Duodenal mucosa (tissue), 2 donors: Measurements from ENCODE around the gene AKAP13.

Experiments
- H3K27ac ChIP-seq: one replicate; pipeline ENCODE4 v1.7.0; 2013; ENCODE audit warnings: low read depth, low read length
- H3K27me3 ChIP-seq, 2 donors: one replicate each; pipeline ENCODE4 v1.7.0; 2013; ENCODE audit warnings: low read length in 2 of 2, control low read depth in 1 of 2; ENCODE audit not compliant: insufficient read depth in 2 of 2, control insufficient read depth in 1 of 2
- H3K36me3 ChIP-seq, 2 donors: one replicate each; pipeline ENCODE4 v1.7.0; 2013; ENCODE audit warnings: low read length in 2 of 2, control low read depth in 1 of 2; ENCODE audit not compliant: insufficient read depth in 2 of 2, control insufficient read depth in 1 of 2
- H3K4me1 ChIP-seq, 2 donors: one replicate each; pipeline ENCODE4 v1.7.0; 2013; ENCODE audit warnings: low read length in 2 of 2, control low read depth in 1 of 2; ENCODE audit not compliant: insufficient read depth in 2 of 2, control insufficient read depth in 1 of 2
- H3K4me3 ChIP-seq, 2 donors: one replicate each; pipeline ENCODE4 v1.7.0; 2013; ENCODE audit warnings: low read length in 2 of 2, low read depth in 1 of 2
- H3K9ac ChIP-seq, 2 donors: one replicate each; pipeline ENCODE4 v1.7.0; 2013; ENCODE audit warnings: low read length in 2 of 2, low read depth in 1 of 2
- H3K9me3 ChIP-seq, 2 donors: one replicate each; pipeline ENCODE4 v1.7.0; 2013; ENCODE audit warnings: low read length in 2 of 2, control low read depth in 1 of 2; ENCODE audit not compliant: control insufficient read depth in 1 of 2

AKAP13 gene

DNA sequence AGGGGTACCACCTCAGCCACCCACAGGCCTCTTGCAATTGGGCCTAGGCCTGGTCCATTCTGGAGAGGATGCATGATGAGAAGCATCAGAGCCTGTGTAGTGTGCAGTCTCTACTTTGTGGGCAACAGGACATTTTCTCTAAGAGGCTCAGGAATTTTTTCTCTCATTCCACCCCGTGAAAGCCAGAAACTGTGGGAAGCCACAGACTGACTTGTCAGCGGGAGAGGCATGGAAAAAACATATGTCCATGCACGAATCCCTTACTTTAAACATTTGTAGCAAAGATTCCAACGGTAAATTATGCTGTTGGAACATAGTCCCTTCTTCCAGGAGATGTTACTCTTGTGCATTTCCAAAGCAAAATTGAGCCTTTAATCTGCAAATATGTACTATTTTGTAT lies 217.8 kb downstream of the AKAP13 start:
- Histone ChIP-seq H3K27ac (no peak overlapping the region), H3K4me1 (peaks cover 0 to 7% of the 10 kb centered on the region in 2 donors), H3K36me3 (peaks cover 5 to 8% of the 10 kb centered on the region in 2 donors), H3K27me3 (no peaks in the 10 kb centered on the region), H3K9ac (no peak overlapping the region), H3K9me3 (no peaks in the 10 kb centered on the region), H3K4me3 (no peak overlapping the region)

GRCh38 chr15:85598718-85599398 lies 218.5 kb downstream of the AKAP13 start:
- H3K9ac ChIP-seq, result no peak overlapping the region
- H3K4me1 ChIP-seq, result peaks cover 0 to 3% of the 10 kb centered on the region in 2 donors
- no peaks in the 10 kb centered on the region for H3K27me3 ChIP-seq
- no peak overlapping the region for H3K4me3 ChIP-seq
- no peaks in the 10 kb centered on the region for H3K9me3 ChIP-seq
- H3K36me3 ChIP-seq, result peaks cover 8 to 14% of the 10 kb centered on the region in 2 donors
- H3K27ac ChIP-seq, result no peak overlapping the region

DNA sequence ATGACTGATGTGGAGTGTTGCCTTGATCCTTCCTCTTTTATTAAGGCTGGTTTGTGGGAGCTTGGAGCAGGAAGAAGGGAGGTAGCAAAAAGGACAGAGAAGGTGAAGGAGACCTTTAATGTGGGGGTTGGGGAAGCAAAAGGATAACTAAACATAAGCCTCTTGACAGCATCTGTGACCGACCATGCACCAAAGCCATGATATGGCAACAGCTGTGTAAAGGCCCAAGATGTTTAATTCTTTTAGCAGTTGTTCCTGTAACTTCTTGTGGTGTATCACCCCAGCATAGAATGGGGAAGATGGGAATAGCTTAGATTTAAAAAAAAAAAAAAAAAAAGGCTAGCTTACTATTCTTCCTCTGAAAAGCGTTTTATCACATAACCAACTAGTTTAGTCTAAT lies 219.6 kb downstream of the AKAP13 start:
- H3K27me3 ChIP-seq, result no peaks in the 10 kb centered on the region
- H3K36me3 ChIP-seq, result peaks cover 11 to 15% of the 10 kb centered on the region in 2 donors
- H3K9ac ChIP-seq, result no peak overlapping the region
- no peaks in the 10 kb centered on the region for H3K9me3 ChIP-seq
- no peak overlapping the region for H3K27ac ChIP-seq
- H3K4me1 ChIP-seq, result no peaks in the 10 kb centered on the region
- H3K4me3 ChIP-seq, result no peak overlapping the region

GRCh38 chr15:85603160-85603559 lies 222.8 kb downstream of the AKAP13 start:
- no peaks in the 10 kb centered on the region for H3K4me1 ChIP-seq
- H3K9ac ChIP-seq, result no peak overlapping the region
- no peaks in the 10 kb centered on the region for H3K9me3 ChIP-seq
- H3K27ac ChIP-seq, result no peak overlapping the region
- H3K4me3 ChIP-seq, result no peak overlapping the region
- no peaks in the 10 kb centered on the region for H3K27me3 ChIP-seq
- peaks cover 11 to 16% of the 10 kb centered on the region in 2 donors for H3K36me3 ChIP-seq

DNA sequence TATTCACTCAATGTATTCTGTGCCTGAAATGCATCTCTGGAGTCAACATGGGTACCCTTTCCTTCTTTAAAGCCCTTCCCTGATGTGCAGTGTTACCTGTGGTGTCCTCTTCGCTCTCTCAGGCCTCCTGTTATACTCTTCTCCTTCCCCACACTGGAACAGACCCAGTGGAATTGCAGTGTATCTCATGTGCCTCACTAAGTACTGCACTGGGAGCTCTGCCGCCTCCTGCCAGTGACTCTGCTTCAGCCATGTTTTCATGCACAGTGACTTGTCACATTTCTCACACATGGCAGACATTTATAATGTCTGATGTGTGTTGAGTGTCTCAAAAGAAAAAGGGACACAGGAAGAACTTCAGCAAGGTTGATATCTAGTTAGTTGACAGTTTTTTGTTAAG lies 223.3 kb downstream of the AKAP13 start:
- Histone ChIP-seq H3K9ac (no peak overlapping the region), H3K4me1 (no peaks in the 10 kb centered on the region), H3K4me3 (no peak overlapping the region), H3K36me3 (peaks cover 7 to 16% of the 10 kb centered on the region in 2 donors), H3K27me3 (no peaks in the 10 kb centered on the region), H3K27ac (no peak overlapping the region), H3K9me3 (no peaks in the 10 kb centered on the region)

- Histone ChIP-seq H3K9ac (no peak overlapping the region), H3K36me3 (peaks cover 6 to 16% of the 10 kb centered on the region in 2 donors), H3K4me1 (no peaks in the 10 kb centered on the region), H3K27me3 (no peaks in the 10 kb centered on the region), H3K4me3 (no peak overlapping the region), H3K9me3 (no peaks in the 10 kb centered on the region), H3K27ac (no peak overlapping the region)
These were observed 223.8 kb downstream of the AKAP13 start for GRCh38 chr15:85604194-85604593.

DNA sequence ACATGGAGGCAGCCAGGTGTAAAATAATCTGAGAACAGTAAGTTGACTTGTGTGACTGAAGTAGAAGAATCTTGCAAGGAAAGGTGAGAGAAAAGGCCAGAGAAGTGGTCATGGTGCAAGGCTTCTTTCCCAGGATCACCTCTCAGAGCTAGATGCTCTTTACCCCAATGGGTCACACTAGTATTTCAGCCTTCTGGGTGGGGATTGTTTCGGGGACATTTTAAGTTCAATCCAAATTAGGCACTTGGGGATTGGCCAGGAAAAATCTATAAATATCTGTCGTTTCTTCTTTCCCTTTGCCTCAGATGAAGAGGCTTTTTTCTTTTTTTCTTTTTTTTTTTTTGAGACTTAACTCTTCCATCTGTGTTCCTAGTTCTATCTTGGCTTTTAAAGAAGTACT lies 226.3 kb downstream of the AKAP13 start:
- Histone ChIP-seq H3K27me3 (no peaks in the 10 kb centered on the region), H3K4me1 (no peaks in the 10 kb centered on the region), H3K9me3 (no peaks in the 10 kb centered on the region), H3K9ac (no peak overlapping the region), H3K4me3 (no peak overlapping the region), H3K36me3 (peaks cover 6 to 23% of the 10 kb centered on the region in 2 donors), H3K27ac (no peak overlapping the region)

- no peak overlapping the region for H3K27ac ChIP-seq
- H3K36me3 ChIP-seq, result peaks cover 6 to 23% of the 10 kb centered on the region in 2 donors
- no peaks in the 10 kb centered on the region for H3K27me3 ChIP-seq
- H3K9me3 ChIP-seq, result no peaks in the 10 kb centered on the region
- H3K4me1 ChIP-seq, result no peaks in the 10 kb centered on the region
- H3K4me3 ChIP-seq, result no peak overlapping the region
- no peak overlapping the region for H3K9ac ChIP-seq
These were observed 226.9 kb downstream of the AKAP13 start for GRCh38 chr15:85607141-85607806.

GRCh38 chr15:85607842-85608241 lies 227.4 kb downstream of the AKAP13 start:
- Histone ChIP-seq H3K9me3 (no peaks in the 10 kb centered on the region), H3K4me3 (no peak overlapping the region), H3K36me3 (peaks cover 6 to 22% of the 10 kb centered on the region in 2 donors), H3K27ac (no peak overlapping the region), H3K4me1 (no peaks in the 10 kb centered on the region), H3K9ac (no peak overlapping the region), H3K27me3 (no peaks in the 10 kb centered on the region)

DNA sequence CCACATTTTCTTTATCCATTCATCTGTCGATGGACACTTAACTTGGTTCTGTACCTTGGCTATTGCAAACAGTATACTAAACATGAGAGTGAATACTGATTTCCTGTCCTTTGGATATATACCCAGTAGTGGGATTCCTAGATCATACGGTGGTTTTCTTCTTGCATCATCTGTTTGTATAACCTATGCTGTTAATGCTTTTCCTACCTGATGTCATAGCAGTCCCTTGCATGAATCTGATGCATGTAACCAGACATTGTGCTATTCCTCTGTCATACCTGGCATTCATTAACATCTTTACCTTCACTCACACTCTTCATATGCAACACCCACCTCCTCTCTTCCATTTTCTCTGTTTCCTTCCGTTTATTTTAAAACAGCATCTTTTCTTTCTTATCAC lies 229.1 kb downstream of the AKAP13 start:
- H3K27ac ChIP-seq, result no peak overlapping the region

More for the DNA sequence above, 229.1 kb downstream of the AKAP13 start:
- no peaks in the 10 kb centered on the region for H3K9me3 ChIP-seq
- H3K27me3 ChIP-seq, result no peaks in the 10 kb centered on the region
- H3K4me3 ChIP-seq, result no peak overlapping the region
- peaks cover 3 to 11% of the 10 kb centered on the region in 2 donors for H3K36me3 ChIP-seq
- no peak overlapping the region for H3K9ac ChIP-seq
- H3K4me1 ChIP-seq, result no peaks in the 10 kb centered on the region
